ENCODE data around the gene CWH43.
"Not testable (repeated sequence)": the region's sequence is repeated elsewhere in the genome, so short reads cannot be mapped to it uniquely, and the experiment has no call there.

CWH43 gene

GRCh38 chr4:49097071-49097470 lies 111.0 kb downstream of the CWH43 start:
- DNase-seq (ENCODE audit: low spot score) = not testable (repeated sequence)

DNA sequence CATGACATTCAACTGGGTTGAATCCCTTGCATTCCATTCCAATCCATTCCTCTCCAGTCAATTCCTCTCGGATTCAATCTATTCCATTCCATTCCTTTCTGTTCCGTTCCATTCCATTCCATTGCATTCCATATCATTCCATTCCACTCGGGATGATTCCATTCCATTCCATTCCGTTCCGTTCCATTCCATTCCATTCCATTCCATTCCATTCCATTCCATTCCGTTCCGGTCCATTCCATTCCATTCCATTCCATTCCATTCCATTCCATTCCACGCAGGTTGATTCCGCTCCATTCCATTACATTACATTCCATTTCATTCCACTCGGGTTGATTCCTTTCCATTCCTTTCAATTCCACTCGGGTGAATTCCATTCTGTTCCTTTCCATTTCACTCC lies 111.4 kb downstream of the CWH43 start:
- not testable (repeated sequence) for DNase-seq (ENCODE audit: low spot score)

- not testable (repeated sequence) for DNase-seq (ENCODE audit: low spot score)
Observed at GRCh38 chr4:49098034-49098759, 112.1 kb downstream of the CWH43 start.

DNA sequence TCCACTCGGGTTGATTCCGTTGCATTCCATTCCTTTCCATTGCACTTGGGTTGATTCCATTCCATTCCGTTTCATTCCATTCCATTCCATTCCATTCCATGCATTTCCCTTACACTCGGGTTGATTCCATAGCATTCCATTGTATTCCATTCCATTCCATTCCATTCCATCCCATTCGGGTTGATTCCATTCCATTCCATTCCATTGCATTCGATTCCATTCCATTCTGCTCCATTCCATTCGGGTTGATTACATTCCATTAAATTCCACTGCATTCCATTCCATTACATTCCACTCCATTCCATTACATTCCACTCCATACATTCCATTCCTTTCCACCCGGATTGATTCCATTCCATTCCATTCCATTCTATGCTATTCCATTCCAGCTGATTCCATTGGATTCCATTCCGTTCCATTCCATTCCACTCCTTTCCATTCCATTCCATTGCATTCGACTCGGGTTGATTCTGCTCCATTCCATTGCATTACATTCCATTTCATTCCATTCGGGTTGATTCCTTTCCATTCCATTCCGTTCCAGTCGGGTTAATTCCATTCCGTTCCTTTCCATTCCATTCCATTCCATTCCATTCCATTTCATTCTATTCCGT lies 113.9 kb downstream of the CWH43 start:
- not testable (repeated sequence) for DNase-seq (ENCODE audit: low spot score)

DNA sequence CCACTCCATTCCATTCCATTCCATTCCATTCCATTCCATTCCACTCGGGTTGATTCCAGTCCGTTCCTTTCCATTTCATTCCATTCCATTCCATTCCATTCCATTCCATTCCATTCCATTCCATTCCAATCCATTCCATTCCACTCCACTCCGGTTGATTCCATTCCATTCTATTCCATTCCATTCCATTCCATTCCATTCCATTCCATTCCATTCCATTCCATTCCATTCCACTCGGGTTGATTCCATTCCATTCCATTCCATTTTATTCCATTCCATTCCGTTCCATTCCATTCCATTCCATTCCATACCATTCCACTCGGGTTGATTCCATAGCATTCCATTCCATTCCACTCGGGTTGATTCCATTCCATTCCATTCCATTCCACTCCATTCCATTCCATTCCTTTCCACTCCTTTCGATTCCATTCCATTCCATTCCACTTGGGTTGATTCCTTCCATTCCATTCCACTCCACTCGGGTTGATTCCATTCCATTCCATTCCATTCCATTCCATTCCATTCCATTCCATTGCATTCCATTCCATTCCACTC lies 116.3 kb downstream of the CWH43 start:
- DNase-seq (ENCODE audit: low spot score) = not testable (repeated sequence)

DNA sequence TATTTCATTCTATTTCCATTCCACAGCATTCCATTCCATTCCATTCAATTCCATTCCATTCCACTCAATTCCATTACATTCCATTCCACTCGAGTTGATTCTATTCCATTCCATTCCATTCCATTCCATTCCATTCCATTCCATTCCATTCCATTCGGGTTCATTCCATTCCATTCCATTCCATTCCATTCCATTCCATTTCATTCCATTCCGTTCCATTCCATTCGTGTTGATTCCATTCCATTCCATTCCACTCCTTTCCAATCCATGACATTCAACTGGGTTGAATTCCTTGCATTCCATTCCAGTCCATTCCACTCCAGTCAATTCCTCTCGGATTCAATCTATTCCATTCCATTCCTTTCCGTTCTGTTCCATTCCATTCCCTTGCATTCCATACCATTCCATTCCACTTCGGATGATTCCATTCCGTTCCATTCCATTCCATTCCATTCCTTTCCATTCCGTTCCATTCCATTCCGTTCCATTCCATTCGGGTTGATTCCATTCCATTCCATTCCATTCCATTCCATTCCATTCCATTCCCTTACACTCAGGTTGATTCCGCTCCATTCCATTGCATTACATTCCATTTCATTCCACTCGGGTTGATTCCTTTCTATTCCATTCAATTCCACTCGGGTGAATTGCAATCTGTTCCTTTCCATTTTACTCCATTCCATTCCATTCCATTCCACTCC lies 117.5 kb downstream of the CWH43 start:
- not testable (repeated sequence) for DNase-seq (ENCODE audit: low spot score)

DNA sequence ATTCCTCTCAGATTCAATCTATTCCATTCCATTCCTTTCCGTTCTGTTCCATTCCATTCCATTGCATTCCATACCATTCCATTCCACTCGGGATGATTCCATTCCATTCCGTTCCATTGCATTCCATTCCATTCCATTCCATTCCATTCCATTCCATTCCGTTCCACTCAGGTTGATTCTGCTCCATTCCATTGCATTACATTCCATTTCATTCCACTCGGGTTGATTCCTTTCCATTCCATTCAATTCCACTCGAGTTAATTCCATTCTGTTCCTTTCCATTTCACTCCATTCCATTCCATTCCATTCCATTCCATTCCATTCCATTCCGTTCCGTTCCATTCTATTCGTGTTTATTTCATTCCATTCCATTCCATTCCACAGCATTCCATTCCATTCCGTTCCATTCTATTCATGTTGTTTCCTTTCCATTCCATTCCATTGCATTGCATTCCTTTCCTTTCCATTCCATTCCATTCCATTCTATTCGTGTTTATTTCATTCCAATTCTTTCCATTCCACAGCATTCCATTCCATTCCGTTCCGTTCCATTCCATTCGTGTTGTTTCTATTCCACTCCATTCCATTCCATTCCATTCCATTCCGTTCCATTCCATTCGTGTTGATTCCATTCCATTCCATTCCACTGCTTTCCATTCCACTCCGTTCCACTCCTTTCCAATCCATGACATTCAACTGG lies 118.3 kb downstream of the CWH43 start:
- DNase-seq (ENCODE audit: low spot score) = not testable (repeated sequence)

DNA sequence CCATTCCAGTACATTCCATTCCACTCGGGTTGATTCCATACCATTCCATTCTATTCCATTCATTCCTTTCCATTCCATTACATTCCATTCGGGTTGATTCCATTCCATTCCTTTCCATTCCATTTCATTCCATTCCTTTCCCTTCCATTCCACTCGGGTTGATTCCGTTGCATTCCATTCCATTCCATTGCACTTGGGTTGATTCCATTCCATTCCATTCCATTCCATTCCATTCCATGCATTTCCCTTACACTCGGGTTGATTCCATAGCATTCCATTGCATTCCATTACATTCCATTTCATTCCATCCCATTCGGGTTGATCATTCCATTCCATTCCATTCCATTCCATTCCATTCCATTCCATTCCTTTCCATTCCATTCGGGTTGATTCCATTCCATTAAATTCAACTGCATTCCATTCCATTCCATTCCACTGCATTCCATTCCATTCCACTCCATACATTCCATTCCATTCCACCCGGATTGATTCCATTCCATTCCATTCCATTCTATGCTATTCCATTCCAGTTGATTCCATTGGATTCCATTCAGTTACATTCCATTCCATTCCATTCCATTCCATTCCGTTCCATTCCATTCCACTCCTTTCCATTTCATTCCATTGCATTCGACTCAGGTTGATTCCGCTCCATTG lies 119.3 kb downstream of the CWH43 start:
- not testable (repeated sequence) for DNase-seq (ENCODE audit: low spot score)

GRCh38 chr4:49107262-49107661 lies 121.2 kb downstream of the CWH43 start:
- DNase-seq (ENCODE audit: low spot score) = peak; percentile 56

- DNase-seq (ENCODE audit: low spot score) = not testable (repeated sequence)
Observed at GRCh38 chr4:49108183-49108978, 122.3 kb downstream of the CWH43 start.

- DNase-seq (ENCODE audit: low spot score) = not testable (repeated sequence)
Observed at GRCh38 chr4:49109567-49110166, 123.6 kb downstream of the CWH43 start.

- not testable (repeated sequence) for DNase-seq (ENCODE audit: low spot score)
Observed at GRCh38 chr4:49110579-49110978, 124.5 kb downstream of the CWH43 start.
